ENCODE results near the gene PKNOX2.

DNA sequence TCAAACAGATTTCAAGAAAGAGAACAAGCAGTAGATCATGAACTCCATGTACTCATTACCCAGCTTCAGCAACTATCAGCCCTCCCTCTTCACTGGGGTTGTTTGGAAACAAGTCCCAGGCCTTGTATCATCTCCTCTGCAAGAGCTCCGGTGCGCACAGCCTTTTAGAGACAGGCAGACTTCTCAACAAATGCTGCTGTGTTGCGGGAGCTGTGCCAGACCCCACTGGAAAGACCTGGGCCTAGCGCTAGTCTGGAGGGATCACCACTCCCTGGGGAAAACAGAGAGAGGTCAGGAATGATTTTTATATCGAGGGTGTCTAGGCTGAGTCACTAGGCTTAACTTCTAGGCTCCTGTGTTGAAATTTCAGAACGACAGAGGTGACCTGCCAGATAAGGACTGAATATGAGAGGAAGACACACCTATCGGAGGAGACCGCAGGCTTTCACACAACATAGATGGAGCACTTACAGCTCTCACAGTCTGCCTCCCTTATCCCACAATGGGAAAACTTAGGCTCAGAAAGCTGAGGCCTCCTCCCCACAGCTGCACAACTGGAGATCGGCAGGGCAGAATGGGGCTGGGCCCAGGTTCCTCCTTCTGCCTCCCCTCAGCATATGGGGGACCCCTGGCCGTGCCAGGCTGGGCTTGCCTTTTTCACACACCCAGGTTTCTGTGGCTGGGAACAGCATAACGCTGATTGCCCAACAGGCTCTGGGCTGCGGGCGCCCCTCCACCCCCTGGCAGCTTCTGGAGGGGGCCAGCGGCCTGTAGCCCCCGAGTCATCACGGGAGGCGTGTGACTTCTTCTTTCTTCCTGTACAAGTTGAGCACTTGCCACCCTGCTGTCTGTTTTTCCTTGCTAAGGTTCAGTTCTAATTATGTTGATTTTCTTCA lies 86.0 kb downstream of the PKNOX2 start:
- TF ChIP-seq CTCF (IDR thresholded peaks at IDR 0.05 in 8 of 11, conservative IDR thresholded peaks at IDR 0.05 in 3 of 11): no peak
- no peak for TF ChIP-seq POLR2AphosphoS5 (IDR thresholded peaks at IDR 0.05)
- no peak for TF ChIP-seq POLR2A (IDR thresholded peaks at IDR 0.05)
